ENCODE results near the gene PTRH2. TPM values are rescaled to one million over a fixed set of nuclear protein-coding genes. Genes with fewer than 3 reads are reported as not detected.

Gene PTRH2
- total RNA-seq, 4 donors from 2014 or later, result 12.9 to 35.3 (median 27.4) TPM

- H3K4me1 ChIP-seq, result peaks cover 0 to 55% (median 8%) of the 10 kb centered on the region in 4 donors
- H3K27me3 ChIP-seq, result no peaks in the 10 kb centered on the region
- DNase-seq (ENCODE audit: low spot score in 2 of 2), result no peak
- H3K27ac ChIP-seq, result peak overlapping the region in 2 of 4 donors; percentile 76 to 77
- H3K4me3 ChIP-seq, result no peak overlapping the region
- TF ChIP-seq EP300 (IDR thresholded peaks at IDR 0.05) (no peak), POLR2A (IDR thresholded peaks at IDR 0.05) (no peak)
- TF ChIP-seq, protein P1, sequence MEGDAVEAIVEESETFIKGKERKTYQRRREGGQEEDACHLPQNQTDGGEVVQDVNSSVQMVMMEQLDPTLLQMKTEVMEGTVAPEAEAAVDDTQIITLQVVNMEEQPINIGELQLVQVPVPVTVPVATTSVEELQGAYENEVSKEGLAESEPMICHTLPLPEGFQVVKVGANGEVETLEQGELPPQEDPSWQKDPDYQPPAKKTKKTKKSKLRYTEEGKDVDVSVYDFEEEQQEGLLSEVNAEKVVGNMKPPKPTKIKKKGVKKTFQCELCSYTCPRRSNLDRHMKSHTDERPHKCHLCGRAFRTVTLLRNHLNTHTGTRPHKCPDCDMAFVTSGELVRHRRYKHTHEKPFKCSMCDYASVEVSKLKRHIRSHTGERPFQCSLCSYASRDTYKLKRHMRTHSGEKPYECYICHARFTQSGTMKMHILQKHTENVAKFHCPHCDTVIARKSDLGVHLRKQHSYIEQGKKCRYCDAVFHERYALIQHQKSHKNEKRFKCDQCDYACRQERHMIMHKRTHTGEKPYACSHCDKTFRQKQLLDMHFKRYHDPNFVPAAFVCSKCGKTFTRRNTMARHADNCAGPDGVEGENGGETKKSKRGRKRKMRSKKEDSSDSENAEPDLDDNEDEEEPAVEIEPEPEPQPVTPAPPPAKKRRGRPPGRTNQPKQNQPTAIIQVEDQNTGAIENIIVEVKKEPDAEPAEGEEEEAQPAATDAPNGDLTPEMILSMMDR (IDR thresholded peaks at IDR 0.05), result no peak
- WGBS, 2 donors, result 95 to 96% methylated on average over 4 of the region's 4 CpGs
- no peaks in the 10 kb centered on the region for H3K36me3 ChIP-seq
- H3K9me3 ChIP-seq, result no peaks in the 10 kb centered on the region
Observed at GRCh38 chr17:59722623-59723022, 15.4 kb upstream of the PTRH2 start.

DNA sequence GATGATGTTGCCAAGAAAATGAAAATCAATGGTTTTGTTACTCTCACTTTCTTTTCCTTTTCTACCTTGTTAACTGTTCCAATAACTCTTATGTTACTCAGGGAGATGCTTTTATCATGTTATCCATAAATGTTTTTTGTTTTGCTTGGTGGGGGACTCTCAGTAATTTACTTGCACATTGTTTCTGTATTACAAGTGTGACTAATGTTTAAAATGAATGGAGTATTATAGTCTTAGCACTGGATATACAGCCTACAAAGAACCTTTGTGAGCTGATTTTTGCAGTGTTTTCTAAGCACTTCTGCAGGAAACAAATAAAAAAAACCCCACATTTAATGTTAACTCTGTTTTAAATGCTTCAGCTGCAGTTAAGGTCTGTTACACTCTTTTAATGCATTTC, 12.3 kb upstream of the PTRH2 start:
- Histone ChIP-seq H3K27ac (peak overlapping the region in 2 of 4 donors; percentile 69 to 72), H3K27me3 (no peaks in the 10 kb centered on the region), H3K4me1 (peaks cover 0 to 39% (median 8%) of the 10 kb centered on the region in 4 donors), H3K4me3 (peak overlapping the region in 1 of 4 donors; percentile 18), H3K36me3 (no peaks in the 10 kb centered on the region), H3K9me3 (no peaks in the 10 kb centered on the region)
- TF ChIP-seq POLR2A (IDR thresholded peaks at IDR 0.05) (no peak), EP300 (IDR thresholded peaks at IDR 0.05) (no peak)
- TF ChIP-seq, protein P1 (IDR thresholded peaks at IDR 0.05), result no peak
- no peak for DNase-seq (ENCODE audit: low spot score in 2 of 2)

GRCh38 chr17:59716427-59716826, 9.2 kb upstream of the PTRH2 start:
- TF ChIP-seq, protein P1 (IDR thresholded peaks at IDR 0.05), result no peak
- TF ChIP-seq EP300 (IDR thresholded peaks at IDR 0.05) (no peak), POLR2A (IDR thresholded peaks at IDR 0.05) (no peak)

DNA sequence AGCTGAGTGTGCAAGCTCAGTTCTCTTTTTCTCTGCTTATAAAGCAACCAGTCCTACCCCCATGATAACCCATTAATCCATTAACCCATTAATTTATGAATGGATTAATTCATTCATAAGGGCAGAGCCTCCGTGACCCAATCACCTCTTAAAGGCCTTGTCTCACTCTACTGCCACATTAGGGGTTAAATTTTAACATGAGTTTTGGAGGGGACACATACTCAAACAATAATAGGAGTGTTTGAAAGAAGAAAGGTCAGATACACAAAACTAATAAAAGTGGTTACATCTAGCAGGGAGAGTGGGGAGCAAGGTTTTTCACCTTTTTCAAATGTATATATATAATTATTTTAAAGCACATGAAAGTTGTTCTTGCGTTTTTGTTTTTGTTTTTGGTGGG, 7.0 kb upstream of the PTRH2 start:
- Histone ChIP-seq H3K4me3 (no peak overlapping the region), H3K4me1 (peaks cover 0 to 29% (median 8%) of the 10 kb centered on the region in 4 donors), H3K27ac (no peak overlapping the region), H3K36me3 (no peaks in the 10 kb centered on the region), H3K27me3 (no peaks in the 10 kb centered on the region), H3K9me3 (no peaks in the 10 kb centered on the region)
- TF ChIP-seq EP300 (IDR thresholded peaks at IDR 0.05), result no peak
- TF ChIP-seq, protein P1 (IDR thresholded peaks at IDR 0.05), result no peak
- TF ChIP-seq POLR2A (IDR thresholded peaks at IDR 0.05), result no peak
- WGBS, 2 donors, result 83 to 91% methylated on average over 2 of the region's 2 CpGs
- no peak for DNase-seq (ENCODE audit: low spot score in 2 of 2)

More at GRCh38 chr17:59716427-59716826, 9.2 kb upstream of the PTRH2 start:
- peaks cover 0 to 24% (median 5%) of the 10 kb centered on the region in 4 donors for H3K4me1 ChIP-seq
- H3K27me3 ChIP-seq, result no peaks in the 10 kb centered on the region
- H3K36me3 ChIP-seq, result no peaks in the 10 kb centered on the region
- DNase-seq (ENCODE audit: low spot score in 2 of 2), result no peak
- H3K4me3 ChIP-seq, result no peak overlapping the region
- H3K27ac ChIP-seq, result peak overlapping the region in 1 of 4 donors; percentile 11
- H3K9me3 ChIP-seq, result no peaks in the 10 kb centered on the region
- 46 to 47% methylated on average over 2 of the region's 2 CpGs for WGBS, 2 donors

GRCh38 chr17:59712862-59713261, 5.6 kb upstream of the PTRH2 start:
- H3K27ac ChIP-seq, result no peak overlapping the region
- no peaks in the 10 kb centered on the region for H3K27me3 ChIP-seq
- peaks cover 0 to 31% (median 16%) of the 10 kb centered on the region in 4 donors for H3K4me1 ChIP-seq
- no peaks in the 10 kb centered on the region for H3K36me3 ChIP-seq
- WGBS, 2 donors, result 88 to 90% methylated on average over 2 of the region's 2 CpGs
- no peaks in the 10 kb centered on the region for H3K9me3 ChIP-seq
- no peak for TF ChIP-seq EP300 (IDR thresholded peaks at IDR 0.05)
- TF ChIP-seq, protein P1 (IDR thresholded peaks at IDR 0.05), result no peak
- no peak for TF ChIP-seq POLR2A (IDR thresholded peaks at IDR 0.05)
- no peak for DNase-seq (ENCODE audit: low spot score in 2 of 2)
- no peak overlapping the region for H3K4me3 ChIP-seq

Data from tibial nerve (tissue), 4 donors.